Measurements from ENCODE around the gene NRGN.
A peak's percentile ranks its signal among the peaks of the same experiment; 100 is the strongest.

NRGN gene

GRCh38 chr11:124738713-124739478, 846 bp upstream of the NRGN start:
- peaks cover 11% of the 10 kb centered on the region for H3K4me1 ChIP-seq (ENCODE audit: control insufficient read depth, insufficient read depth, low read length, unreplicated experiment)
- no peak overlapping the region for H3K27ac ChIP-seq (ENCODE audit: low read depth, low read length)
- H2AFZ ChIP-seq (ENCODE audit: low read length, unreplicated experiment), result peak overlapping the region; percentile 96
- peak overlapping the region; percentile 75 for H3K4me3 ChIP-seq (ENCODE audit: low read depth, low read length)
- H3K27me3 ChIP-seq (ENCODE audit: insufficient read depth, low read length), result peaks cover 5% of the 10 kb centered on the region
- no peaks in the 10 kb centered on the region for H3K36me3 ChIP-seq (ENCODE audit: insufficient read depth, low read length)
- H3K79me2 ChIP-seq (ENCODE audit: control insufficient read depth, insufficient read depth, low read length, unreplicated experiment), result no peaks in the 10 kb centered on the region

- Histone ChIP-seq H3K4me1 (ENCODE audit: control insufficient read depth, insufficient read depth, low read length, unreplicated experiment) (peaks cover 11% of the 10 kb centered on the region), H3K27me3 (ENCODE audit: insufficient read depth, low read length) (peaks cover 16% of the 10 kb centered on the region), H3K79me2 (ENCODE audit: control insufficient read depth, insufficient read depth, low read length, unreplicated experiment) (no peaks in the 10 kb centered on the region), H3K27ac (ENCODE audit: low read depth, low read length) (no peak overlapping the region), H3K4me3 (ENCODE audit: low read depth, low read length) (peak overlapping the region; percentile 75), H3K36me3 (ENCODE audit: insufficient read depth, low read length) (no peaks in the 10 kb centered on the region), H2AFZ (ENCODE audit: low read length, unreplicated experiment) (peak overlapping the region; percentile 71)
Measured at GRCh38 chr11:124740277-124740882, 638 bp downstream of the NRGN start.

- H2AFZ ChIP-seq (ENCODE audit: low read length, unreplicated experiment), result no peak overlapping the region
- peaks cover 17% of the 10 kb centered on the region; the same call in 1 of the 2 replicates for H3K27me3 ChIP-seq (ENCODE audit: insufficient read depth, low read length)
Measured at GRCh38 chr11:124742555-124742954, 2.8 kb downstream of the NRGN start.

GRCh38 chr11:124743050-124743449, 3.3 kb downstream of the NRGN start:
- Histone ChIP-seq H3K27ac (ENCODE audit: low read depth, low read length) (no peak overlapping the region), H3K79me2 (ENCODE audit: control insufficient read depth, insufficient read depth, low read length, unreplicated experiment) (no peaks in the 10 kb centered on the region), H3K4me3 (ENCODE audit: low read depth, low read length) (no peak overlapping the region), H2AFZ (ENCODE audit: low read length, unreplicated experiment) (no peak overlapping the region), H3K4me1 (ENCODE audit: control insufficient read depth, insufficient read depth, low read length, unreplicated experiment) (peaks cover 18% of the 10 kb centered on the region), H3K36me3 (ENCODE audit: insufficient read depth, low read length) (no peaks in the 10 kb centered on the region), H3K27me3 (ENCODE audit: insufficient read depth, low read length) (peaks cover 17% of the 10 kb centered on the region; the same call in 1 of the 2 replicates)

More at GRCh38 chr11:124742555-124742954, 2.8 kb downstream of the NRGN start:
- no peaks in the 10 kb centered on the region for H3K79me2 ChIP-seq (ENCODE audit: control insufficient read depth, insufficient read depth, low read length, unreplicated experiment)
- peaks cover 17% of the 10 kb centered on the region for H3K4me1 ChIP-seq (ENCODE audit: control insufficient read depth, insufficient read depth, low read length, unreplicated experiment)
- no peaks in the 10 kb centered on the region for H3K36me3 ChIP-seq (ENCODE audit: insufficient read depth, low read length)
- no peak overlapping the region for H3K27ac ChIP-seq (ENCODE audit: low read depth, low read length)
- H3K4me3 ChIP-seq (ENCODE audit: low read depth, low read length), result no peak overlapping the region

GRCh38 chr11:124745270-124745834, 5.6 kb downstream of the NRGN start:
- Histone ChIP-seq H3K4me1 (ENCODE audit: control insufficient read depth, insufficient read depth, low read length, unreplicated experiment) (peaks cover 27% of the 10 kb centered on the region), H3K79me2 (ENCODE audit: control insufficient read depth, insufficient read depth, low read length, unreplicated experiment) (no peaks in the 10 kb centered on the region), H3K27ac (ENCODE audit: low read depth, low read length) (no peak overlapping the region), H3K27me3 (ENCODE audit: insufficient read depth, low read length) (peaks cover 17% of the 10 kb centered on the region; the same call in 1 of the 2 replicates), H3K36me3 (ENCODE audit: insufficient read depth, low read length) (no peaks in the 10 kb centered on the region), H3K4me3 (ENCODE audit: low read depth, low read length) (peak overlapping the region; percentile 81), H2AFZ (ENCODE audit: low read length, unreplicated experiment) (no peak overlapping the region)

- Histone ChIP-seq H3K36me3 (ENCODE audit: insufficient read depth, low read length) (no peaks in the 10 kb centered on the region), H2AFZ (ENCODE audit: low read length, unreplicated experiment) (peak overlapping the region; percentile 89), H3K4me1 (ENCODE audit: control insufficient read depth, insufficient read depth, low read length, unreplicated experiment) (peaks cover 23% of the 10 kb centered on the region), H3K27me3 (ENCODE audit: insufficient read depth, low read length) (peaks cover 17% of the 10 kb centered on the region; the same call in 1 of the 2 replicates), H3K79me2 (ENCODE audit: control insufficient read depth, insufficient read depth, low read length, unreplicated experiment) (no peaks in the 10 kb centered on the region), H3K4me3 (ENCODE audit: low read depth, low read length) (peak overlapping the region; percentile 81), H3K27ac (ENCODE audit: low read depth, low read length) (no peak overlapping the region)
Measured at GRCh38 chr11:124745835-124746620, 6.3 kb downstream of the NRGN start.

GRCh38 chr11:124746621-124747243, 7.0 kb downstream of the NRGN start:
- Histone ChIP-seq H2AFZ (ENCODE audit: low read length, unreplicated experiment) (peak overlapping the region; percentile 89), H3K27ac (ENCODE audit: low read depth, low read length) (no peak overlapping the region)

GRCh38 chr11:124747406-124748099, 7.8 kb downstream of the NRGN start:
- H3K36me3 ChIP-seq (ENCODE audit: insufficient read depth, low read length), result no peaks in the 10 kb centered on the region
- H3K27ac ChIP-seq (ENCODE audit: low read depth, low read length), result no peak overlapping the region
- H2AFZ ChIP-seq (ENCODE audit: low read length, unreplicated experiment), result no peak overlapping the region
- peak overlapping the region; percentile 81 for H3K4me3 ChIP-seq (ENCODE audit: low read depth, low read length)
- peaks cover 20% of the 10 kb centered on the region for H3K4me1 ChIP-seq (ENCODE audit: control insufficient read depth, insufficient read depth, low read length, unreplicated experiment)
- no peaks in the 10 kb centered on the region for H3K79me2 ChIP-seq (ENCODE audit: control insufficient read depth, insufficient read depth, low read length, unreplicated experiment)
- peaks cover 17% of the 10 kb centered on the region; the same call in 1 of the 2 replicates for H3K27me3 ChIP-seq (ENCODE audit: insufficient read depth, low read length)

More at GRCh38 chr11:124746621-124747243, 7.0 kb downstream of the NRGN start:
- H3K4me3 ChIP-seq (ENCODE audit: low read depth, low read length), result peak overlapping the region; percentile 81
- peaks cover 17% of the 10 kb centered on the region; the same call in 1 of the 2 replicates for H3K27me3 ChIP-seq (ENCODE audit: insufficient read depth, low read length)
- H3K4me1 ChIP-seq (ENCODE audit: control insufficient read depth, insufficient read depth, low read length, unreplicated experiment), result peaks cover 20% of the 10 kb centered on the region
- H3K79me2 ChIP-seq (ENCODE audit: control insufficient read depth, insufficient read depth, low read length, unreplicated experiment), result no peaks in the 10 kb centered on the region
- no peaks in the 10 kb centered on the region for H3K36me3 ChIP-seq (ENCODE audit: insufficient read depth, low read length)

GRCh38 chr11:124748100-124748418, 8.3 kb downstream of the NRGN start:
- H3K4me1 ChIP-seq (ENCODE audit: control insufficient read depth, insufficient read depth, low read length, unreplicated experiment), result peaks cover 20% of the 10 kb centered on the region
- no peak overlapping the region for H2AFZ ChIP-seq (ENCODE audit: low read length, unreplicated experiment)
- no peak overlapping the region for H3K27ac ChIP-seq (ENCODE audit: low read depth, low read length)
- no peaks in the 10 kb centered on the region for H3K36me3 ChIP-seq (ENCODE audit: insufficient read depth, low read length)
- H3K27me3 ChIP-seq (ENCODE audit: insufficient read depth, low read length), result peaks cover 17% of the 10 kb centered on the region; the same call in 1 of the 2 replicates
- no peaks in the 10 kb centered on the region for H3K79me2 ChIP-seq (ENCODE audit: control insufficient read depth, insufficient read depth, low read length, unreplicated experiment)
- H3K4me3 ChIP-seq (ENCODE audit: low read depth, low read length), result no peak overlapping the region

Data from ACC112 (cell line).